Measurements from ENCODE around the gene HES1. TPM values are rescaled to one million over a fixed set of nuclear protein-coding genes. Genes with fewer than 3 reads are reported as not detected.

The HES1 gene
- total RNA-seq, 3 donors from 2014 or later, result 6.6 to 110 (median 87.2) TPM

- no peaks in the 10 kb centered on the region for H3K9me3 ChIP-seq
- H3K27me3 ChIP-seq, result no peaks in the 10 kb centered on the region
- intact Hi-C loops (cut with DNase I; ENCODE audit: low total_unique reads), result no loop called here
- DNase-seq (ENCODE audit: low spot score in 2 of 2), result no peak
- H3K27ac ChIP-seq, result no peak overlapping the region
- no peaks in the 10 kb centered on the region for H3K36me3 ChIP-seq
- no peaks in the 10 kb centered on the region for H3K4me1 ChIP-seq
- H3K4me3 ChIP-seq, result no peak overlapping the region
- no peak for TF ChIP-seq POLR2A (IDR thresholded peaks at IDR 0.05)
- TF ChIP-seq CTCF (IDR thresholded peaks at IDR 0.05), result no peak
- no peak for TF ChIP-seq POLR2AphosphoS5 (IDR thresholded peaks at IDR 0.05)
Measured at GRCh38 chr3:194119831-194120590, 15.9 kb upstream of the HES1 start.

- Histone ChIP-seq H3K36me3 (no peaks in the 10 kb centered on the region), H3K27ac (no peak overlapping the region), H3K4me3 (no peak overlapping the region), H3K27me3 (no peaks in the 10 kb centered on the region), H3K9me3 (no peaks in the 10 kb centered on the region), H3K4me1 (no peaks in the 10 kb centered on the region)
- intact Hi-C loops (cut with DNase I; ENCODE audit: low total_unique reads), result no loop called here
- no peak for DNase-seq (ENCODE audit: low spot score in 2 of 2)
- TF ChIP-seq POLR2A (IDR thresholded peaks at IDR 0.05), result no peak
- no peak for TF ChIP-seq CTCF (IDR thresholded peaks at IDR 0.05)
- no peak for TF ChIP-seq POLR2AphosphoS5 (IDR thresholded peaks at IDR 0.05)
Measured at GRCh38 chr3:194120789-194121770, 14.9 kb upstream of the HES1 start.

GRCh38 chr3:194121891-194122631 lies 13.9 kb upstream of the HES1 start:
- Histone ChIP-seq H3K4me3 (no peak overlapping the region), H3K9me3 (no peaks in the 10 kb centered on the region), H3K4me1 (no peaks in the 10 kb centered on the region), H3K27me3 (no peaks in the 10 kb centered on the region), H3K27ac (no peak overlapping the region), H3K36me3 (no peaks in the 10 kb centered on the region)
- TF ChIP-seq CTCF (IDR thresholded peaks at IDR 0.05) (no peak), POLR2AphosphoS5 (IDR thresholded peaks at IDR 0.05) (no peak), POLR2A (IDR thresholded peaks at IDR 0.05) (no peak)
- DNase-seq (ENCODE audit: low spot score in 2 of 2), result no peak
- intact Hi-C loops (cut with DNase I; ENCODE audit: low total_unique reads), result no loop called here

GRCh38 chr3:194123726-194124125 lies 12.2 kb upstream of the HES1 start:
- DNase-seq (ENCODE audit: low spot score in 2 of 2), result no peak
- Histone ChIP-seq H3K9me3 (no peaks in the 10 kb centered on the region), H3K4me1 (no peaks in the 10 kb centered on the region), H3K27ac (no peak overlapping the region), H3K4me3 (no peak overlapping the region), H3K27me3 (no peaks in the 10 kb centered on the region), H3K36me3 (no peaks in the 10 kb centered on the region)
- intact Hi-C loops (cut with DNase I; ENCODE audit: low total_unique reads), result no loop called here
- TF ChIP-seq CTCF (IDR thresholded peaks at IDR 0.05) (no peak), POLR2AphosphoS5 (IDR thresholded peaks at IDR 0.05) (no peak), POLR2A (IDR thresholded peaks at IDR 0.05) (no peak)
